Activated B cell treated with CpG ODN at 0.5 μM for 24 hours (primary cell): Measurements from ENCODE around the gene KRT86. TPM values are rescaled to one million over a fixed set of nuclear protein-coding genes. Genes with fewer than 3 reads are reported as not detected.

Experiments used
- total RNA-seq: library from RNA; stranded (reverse); gene quantifications from 2 replicates; pipeline ENCODE4 v1.2.3, GENCODE V29; 2022

KRT86 gene
- total RNA-seq, 1 donor from 2014 or later: not detected

Other genes starting within 250 kb of the KRT86 start
- 18.8 and 24.2 TPM in 2 replicates for gene NR4A1, start 223.2 kb upstream of the KRT86 start, total RNA-seq
- 25.6 and 32.5 TPM in 2 replicates for gene ATG101, start 204.7 kb upstream of the KRT86 start, total RNA-seq
- gene SMIM41, start 194.9 kb upstream of the KRT86 start, total RNA-seq: 0.24 TPM in 1 of 2 replicates, not detected in the other
- not detected in 2 replicates for gene KRT80, start 82.6 kb upstream of the KRT86 start, total RNA-seq
- gene KRT7, start 41.4 kb upstream of the KRT86 start, total RNA-seq: 0.81 and 1.1 TPM in 2 replicates
- not detected in 2 replicates for gene KRT81, start 16.9 kb downstream of the KRT86 start, total RNA-seq
- not detected in 2 replicates for gene KRT83, start 46.8 kb downstream of the KRT86 start, total RNA-seq
- gene KRT85, start 92.8 kb downstream of the KRT86 start, total RNA-seq: not detected in 2 replicates
- gene KRT84, start 111.0 kb downstream of the KRT86 start, total RNA-seq: not detected in 2 replicates
- not detected in 2 replicates for gene KRT82, start 131.7 kb downstream of the KRT86 start, total RNA-seq
- not detected in 2 replicates for gene KRT75, start 159.7 kb downstream of the KRT86 start, total RNA-seq
- not detected in 2 replicates for gene KRT6B, start 177.5 kb downstream of the KRT86 start, total RNA-seq
- not detected in 2 replicates for gene KRT6C, start 199.2 kb downstream of the KRT86 start, total RNA-seq
- not detected in 2 replicates for gene KRT6A, start 218.6 kb downstream of the KRT86 start, total RNA-seq
- gene KRT5, start 245.7 kb downstream of the KRT86 start, total RNA-seq: not detected in 2 replicates